HepG2 (cell line): ENCODE results near the gene FAF2. TPM values are rescaled to one million over a fixed set of nuclear protein-coding genes. Genes with fewer than 3 reads are reported as not detected.

Experiments
- BCL6 ChIP-seq: IDR thresholded peaks from 2 replicates; pipeline ENCODE4 v1.6.1; 2016; ENCODE audit warnings: missing genetic modification reagents, missing compliant biosample characterization
- FOXK1 ChIP-seq: sonication (generic); formaldehyde crosslinking; IDR thresholded peaks from 2 replicates; pipeline ENCODE4 v1.4.0; 2020; ENCODE audit warnings: low read depth, missing genetic modification reagents, borderline replicate concordance
- GATAD2A ChIP-seq: IDR thresholded peaks from 2 replicates; pipeline ENCODE4 v1.6.1; 2016
- NCOA2 ChIP-seq: sonication (generic); formaldehyde crosslinking; IDR thresholded peaks from 2 replicates; pipeline ENCODE4 v1.8.0; 2022; ENCODE audit warnings: inconsistent platforms
- NFYC ChIP-seq: IDR thresholded peaks from 2 replicates; pipeline ENCODE4 v1.6.1; 2016; ENCODE audit warnings: missing genetic modification reagents, missing compliant biosample characterization
- RXRA ChIP-seq: sonication (generic); formaldehyde crosslinking; IDR thresholded peaks from 2 replicates; pipeline ENCODE4 v1.5.1; 2020; ENCODE audit warnings: missing genetic modification reagents
- SRSF9 ChIP-seq: fragments of 200-400 bp; formaldehyde crosslinking; IDR thresholded peaks from 2 replicates; pipeline ENCODE4 v1.6.1; 2018; ENCODE audit warnings: borderline replicate concordance, mild to moderate bottlenecking, low read depth, low read length; ENCODE audit not compliant: insufficient read depth, poor library complexity, severe bottlenecking
- THRA ChIP-seq: sonication (generic); formaldehyde crosslinking; IDR thresholded peaks from 2 replicates; pipeline ENCODE4 v1.4.0; 2020; ENCODE audit warnings: missing genetic modification reagents, borderline replicate concordance
- polyA plus RNA-seq, 8 experiments: library from polyadenylated mRNA; depleted of rRNA in 3 of 8; stranded (reverse) in 7 of 8; unstranded in 1 of 8; fragments of >200 nt; fragmentation: Illumina TruSeq in 4 of 8; extraction: Trizol in 4 of 8; gene quantifications; 2 replicates each; pipeline versions ENCODE4 v1.2.1 to v1.2.3, GENCODE V29; 2011 to 2016; ENCODE audit warnings: low read depth in 4 of 8, missing spikeins in 1 of 8, mixed read lengths in 1 of 8; ENCODE audit not compliant: insufficient read depth in 1 of 8
- total RNA-seq, 5 experiments: library from RNA; depleted of rRNA; stranded (reverse); fragments of >200 nt; fragmentation: Illumina TruSeq; extraction: Trizol; gene quantifications; 2 replicates each; pipeline ENCODE4 v1.2.3, GENCODE V29; 2016; ENCODE audit warnings: low read depth in 1 of 5
- TF ChIP-seq, protein P1 (sequence below): sonication (generic); formaldehyde crosslinking; IDR thresholded peaks from 2 replicates; pipeline ENCODE4 v1.5.0; 2020; ENCODE audit warnings: mild to moderate bottlenecking, missing genetic modification reagents
- TF ChIP-seq, protein P2 (sequence below): sonication (generic); formaldehyde crosslinking; IDR thresholded peaks from 2 replicates; pipeline ENCODE4 v1.8.0; 2022; ENCODE audit warnings: missing genetic modification reagents, mild to moderate bottlenecking, moderate library complexity, borderline replicate concordance
- TF ChIP-seq, protein P3 (sequence below): sonication (generic); formaldehyde crosslinking; IDR thresholded peaks from 2 replicates; pipeline ENCODE4 v1.9.0; 2021; ENCODE audit warnings: mild to moderate bottlenecking, missing genetic modification reagents
- TF ChIP-seq, protein P4 (sequence below): sonication (generic); formaldehyde crosslinking; IDR thresholded peaks from 2 replicates; pipeline ENCODE4 v1.4.0; 2020; ENCODE audit warnings: mild to moderate bottlenecking, missing genetic modification reagents, borderline replicate concordance

The FAF2 gene
- total and polyA plus RNA-seq, 2 of the 13 experiments (the other 11 are each of a cell fraction or from before 2014, with no cell fraction given): 27.8 to 34.3 TPM

DNA sequence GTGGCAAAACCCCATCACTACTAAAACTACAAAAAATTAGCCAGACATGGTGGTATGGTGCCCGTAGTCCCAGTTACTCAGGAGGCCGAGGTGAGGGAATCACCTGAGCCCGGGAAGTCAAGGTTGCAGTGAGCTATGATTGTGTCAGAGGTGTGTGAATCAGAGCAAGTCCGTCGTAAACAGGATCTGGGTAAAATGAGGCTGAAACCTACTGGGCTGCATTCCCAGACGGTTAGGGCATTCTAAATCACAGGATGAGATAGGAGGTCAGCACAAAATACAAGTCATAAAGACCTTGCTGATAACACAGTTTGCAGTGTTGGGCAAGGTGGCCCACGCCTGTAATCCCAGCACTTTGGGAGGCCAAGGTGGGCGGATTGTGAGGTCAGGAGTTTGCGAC, 29.9 kb upstream of the FAF2 start (continued):
- TF ChIP-seq THRA: 0 out of 2 replicates have a peak, but pooled peaks have one; percentile 22
- no peak for TF ChIP-seq SRSF9
- TF ChIP-seq GATAD2A (CRISPR knock-in tag): no peak
- no peak for TF ChIP-seq FOXK1 (CRISPR knock-in tag)
- TF ChIP-seq, protein P1, sequence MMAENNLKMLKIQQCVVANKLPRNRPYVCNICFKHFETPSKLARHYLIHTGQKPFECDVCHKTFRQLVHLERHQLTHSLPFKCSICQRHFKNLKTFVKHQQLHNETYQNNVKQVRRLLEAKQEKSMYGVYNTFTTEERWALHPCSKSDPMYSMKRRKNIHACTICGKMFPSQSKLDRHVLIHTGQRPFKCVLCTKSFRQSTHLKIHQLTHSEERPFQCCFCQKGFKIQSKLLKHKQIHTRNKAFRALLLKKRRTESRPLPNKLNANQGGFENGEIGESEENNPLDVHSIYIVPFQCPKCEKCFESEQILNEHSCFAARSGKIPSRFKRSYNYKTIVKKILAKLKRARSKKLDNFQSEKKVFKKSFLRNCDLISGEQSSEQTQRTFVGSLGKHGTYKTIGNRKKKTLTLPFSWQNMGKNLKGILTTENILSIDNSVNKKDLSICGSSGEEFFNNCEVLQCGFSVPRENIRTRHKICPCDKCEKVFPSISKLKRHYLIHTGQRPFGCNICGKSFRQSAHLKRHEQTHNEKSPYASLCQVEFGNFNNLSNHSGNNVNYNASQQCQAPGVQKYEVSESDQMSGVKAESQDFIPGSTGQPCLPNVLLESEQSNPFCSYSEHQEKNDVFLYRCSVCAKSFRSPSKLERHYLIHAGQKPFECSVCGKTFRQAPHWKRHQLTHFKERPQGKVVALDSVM (CRISPR knock-in tag): no peak
- TF ChIP-seq, protein P2, sequence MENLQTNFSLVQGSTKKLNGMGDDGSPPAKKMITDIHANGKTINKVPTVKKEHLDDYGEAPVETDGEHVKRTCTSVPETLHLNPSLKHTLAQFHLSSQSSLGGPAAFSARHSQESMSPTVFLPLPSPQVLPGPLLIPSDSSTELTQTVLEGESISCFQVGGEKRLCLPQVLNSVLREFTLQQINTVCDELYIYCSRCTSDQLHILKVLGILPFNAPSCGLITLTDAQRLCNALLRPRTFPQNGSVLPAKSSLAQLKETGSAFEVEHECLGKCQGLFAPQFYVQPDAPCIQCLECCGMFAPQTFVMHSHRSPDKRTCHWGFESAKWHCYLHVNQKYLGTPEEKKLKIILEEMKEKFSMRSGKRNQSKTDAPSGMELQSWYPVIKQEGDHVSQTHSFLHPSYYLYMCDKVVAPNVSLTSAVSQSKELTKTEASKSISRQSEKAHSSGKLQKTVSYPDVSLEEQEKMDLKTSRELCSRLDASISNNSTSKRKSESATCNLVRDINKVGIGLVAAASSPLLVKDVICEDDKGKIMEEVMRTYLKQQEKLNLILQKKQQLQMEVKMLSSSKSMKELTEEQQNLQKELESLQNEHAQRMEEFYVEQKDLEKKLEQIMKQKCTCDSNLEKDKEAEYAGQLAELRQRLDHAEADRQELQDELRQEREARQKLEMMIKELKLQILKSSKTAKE: peak; percentile 76; the same call in 1 of the 2 replicates
- TF ChIP-seq NFYC (CRISPR knock-in tag): no peak
- TF ChIP-seq, protein P3, sequence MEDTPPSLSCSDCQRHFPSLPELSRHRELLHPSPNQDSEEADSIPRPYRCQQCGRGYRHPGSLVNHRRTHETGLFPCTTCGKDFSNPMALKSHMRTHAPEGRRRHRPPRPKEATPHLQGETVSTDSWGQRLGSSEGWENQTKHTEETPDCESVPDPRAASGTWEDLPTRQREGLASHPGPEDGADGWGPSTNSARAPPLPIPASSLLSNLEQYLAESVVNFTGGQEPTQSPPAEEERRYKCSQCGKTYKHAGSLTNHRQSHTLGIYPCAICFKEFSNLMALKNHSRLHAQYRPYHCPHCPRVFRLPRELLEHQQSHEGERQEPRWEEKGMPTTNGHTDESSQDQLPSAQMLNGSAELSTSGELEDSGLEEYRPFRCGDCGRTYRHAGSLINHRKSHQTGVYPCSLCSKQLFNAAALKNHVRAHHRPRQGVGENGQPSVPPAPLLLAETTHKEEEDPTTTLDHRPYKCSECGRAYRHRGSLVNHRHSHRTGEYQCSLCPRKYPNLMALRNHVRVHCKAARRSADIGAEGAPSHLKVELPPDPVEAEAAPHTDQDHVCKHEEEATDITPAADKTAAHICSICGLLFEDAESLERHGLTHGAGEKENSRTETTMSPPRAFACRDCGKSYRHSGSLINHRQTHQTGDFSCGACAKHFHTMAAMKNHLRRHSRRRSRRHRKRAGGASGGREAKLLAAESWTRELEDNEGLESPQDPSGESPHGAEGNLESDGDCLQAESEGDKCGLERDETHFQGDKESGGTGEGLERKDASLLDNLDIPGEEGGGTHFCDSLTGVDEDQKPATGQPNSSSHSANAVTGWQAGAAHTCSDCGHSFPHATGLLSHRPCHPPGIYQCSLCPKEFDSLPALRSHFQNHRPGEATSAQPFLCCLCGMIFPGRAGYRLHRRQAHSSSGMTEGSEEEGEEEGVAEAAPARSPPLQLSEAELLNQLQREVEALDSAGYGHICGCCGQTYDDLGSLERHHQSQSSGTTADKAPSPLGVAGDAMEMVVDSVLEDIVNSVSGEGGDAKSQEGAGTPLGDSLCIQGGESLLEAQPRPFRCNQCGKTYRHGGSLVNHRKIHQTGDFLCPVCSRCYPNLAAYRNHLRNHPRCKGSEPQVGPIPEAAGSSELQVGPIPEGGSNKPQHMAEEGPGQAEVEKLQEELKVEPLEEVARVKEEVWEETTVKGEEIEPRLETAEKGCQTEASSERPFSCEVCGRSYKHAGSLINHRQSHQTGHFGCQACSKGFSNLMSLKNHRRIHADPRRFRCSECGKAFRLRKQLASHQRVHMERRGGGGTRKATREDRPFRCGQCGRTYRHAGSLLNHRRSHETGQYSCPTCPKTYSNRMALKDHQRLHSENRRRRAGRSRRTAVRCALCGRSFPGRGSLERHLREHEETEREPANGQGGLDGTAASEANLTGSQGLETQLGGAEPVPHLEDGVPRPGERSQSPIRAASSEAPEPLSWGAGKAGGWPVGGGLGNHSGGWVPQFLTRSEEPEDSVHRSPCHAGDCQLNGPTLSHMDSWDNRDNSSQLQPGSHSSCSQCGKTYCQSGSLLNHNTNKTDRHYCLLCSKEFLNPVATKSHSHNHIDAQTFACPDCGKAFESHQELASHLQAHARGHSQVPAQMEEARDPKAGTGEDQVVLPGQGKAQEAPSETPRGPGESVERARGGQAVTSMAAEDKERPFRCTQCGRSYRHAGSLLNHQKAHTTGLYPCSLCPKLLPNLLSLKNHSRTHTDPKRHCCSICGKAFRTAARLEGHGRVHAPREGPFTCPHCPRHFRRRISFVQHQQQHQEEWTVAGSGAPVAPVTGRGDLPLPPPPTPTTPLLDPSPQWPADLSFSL (CRISPR knock-in tag): no peak
- TF ChIP-seq RXRA: peak; percentile 54; the same call in 1 of the 2 replicates
- TF ChIP-seq BCL6 (CRISPR knock-in tag): 0 out of 2 replicates have a peak, but pooled peaks have one; percentile 23
- TF ChIP-seq, protein P4, sequence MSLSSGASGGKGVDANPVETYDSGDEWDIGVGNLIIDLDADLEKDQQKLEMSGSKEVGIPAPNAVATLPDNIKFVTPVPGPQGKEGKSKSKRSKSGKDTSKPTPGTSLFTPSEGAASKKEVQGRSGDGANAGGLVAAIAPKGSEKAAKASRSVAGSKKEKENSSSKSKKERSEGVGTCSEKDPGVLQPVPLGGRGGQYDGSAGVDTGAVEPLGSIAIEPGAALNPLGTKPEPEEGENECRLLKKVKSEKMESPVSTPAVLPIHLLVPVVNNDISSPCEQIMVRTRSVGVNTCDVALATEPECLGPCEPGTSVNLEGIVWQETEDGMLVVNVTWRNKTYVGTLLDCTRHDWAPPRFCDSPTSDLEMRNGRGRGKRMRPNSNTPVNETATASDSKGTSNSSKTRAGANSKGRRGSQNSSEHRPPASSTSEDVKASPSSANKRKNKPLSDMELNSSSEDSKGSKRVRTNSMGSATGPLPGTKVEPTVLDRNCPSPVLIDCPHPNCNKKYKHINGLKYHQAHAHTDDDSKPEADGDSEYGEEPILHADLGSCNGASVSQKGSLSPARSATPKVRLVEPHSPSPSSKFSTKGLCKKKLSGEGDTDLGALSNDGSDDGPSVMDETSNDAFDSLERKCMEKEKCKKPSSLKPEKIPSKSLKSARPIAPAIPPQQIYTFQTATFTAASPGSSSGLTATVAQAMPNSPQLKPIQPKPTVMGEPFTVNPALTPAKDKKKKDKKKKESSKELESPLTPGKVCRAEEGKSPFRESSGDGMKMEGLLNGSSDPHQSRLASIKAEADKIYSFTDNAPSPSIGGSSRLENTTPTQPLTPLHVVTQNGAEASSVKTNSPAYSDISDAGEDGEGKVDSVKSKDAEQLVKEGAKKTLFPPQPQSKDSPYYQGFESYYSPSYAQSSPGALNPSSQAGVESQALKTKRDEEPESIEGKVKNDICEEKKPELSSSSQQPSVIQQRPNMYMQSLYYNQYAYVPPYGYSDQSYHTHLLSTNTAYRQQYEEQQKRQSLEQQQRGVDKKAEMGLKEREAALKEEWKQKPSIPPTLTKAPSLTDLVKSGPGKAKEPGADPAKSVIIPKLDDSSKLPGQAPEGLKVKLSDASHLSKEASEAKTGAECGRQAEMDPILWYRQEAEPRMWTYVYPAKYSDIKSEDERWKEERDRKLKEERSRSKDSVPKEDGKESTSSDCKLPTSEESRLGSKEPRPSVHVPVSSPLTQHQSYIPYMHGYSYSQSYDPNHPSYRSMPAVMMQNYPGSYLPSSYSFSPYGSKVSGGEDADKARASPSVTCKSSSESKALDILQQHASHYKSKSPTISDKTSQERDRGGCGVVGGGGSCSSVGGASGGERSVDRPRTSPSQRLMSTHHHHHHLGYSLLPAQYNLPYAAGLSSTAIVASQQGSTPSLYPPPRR (CRISPR knock-in tag): no peak
- TF ChIP-seq NCOA2 (CRISPR knock-in tag): peak; percentile 42; the same call in 1 of the 2 replicates
